Epithelial cell of proximal tubule (primary cell): ENCODE data around the gene HLA-DPA1. TPM values are rescaled to one million over a fixed set of nuclear protein-coding genes. Genes with fewer than 3 reads are reported as not detected.

Experiments used
- DNase-seq: peaks from one replicate; pipeline ENCODE4 v3.0.0-alpha.2; 2011; ENCODE audit warnings: low read depth
- H3K4me3 ChIP-seq: 2 replicates; pipeline ENCODE4 v1.5.1; 2011; ENCODE audit warnings: low read depth, mild to moderate bottlenecking, low read length
- total RNA-seq: library from RNA; depleted of rRNA; stranded (reverse); fragments of >200 nt; gene quantifications from 2 replicates; pipeline ENCODE4 v1.2.3, GENCODE V29; 2015
- TF ChIP-seq, protein P1 (sequence below): conservative IDR thresholded peaks from 2 replicates; pipeline ENCODE4 v1.5.1; 2012; ENCODE audit warnings: low read depth, mild to moderate bottlenecking, low read length

HLA-DPA1 gene
- total RNA-seq, 1 donor from 2014 or later, result 6.8 TPM

DNA sequence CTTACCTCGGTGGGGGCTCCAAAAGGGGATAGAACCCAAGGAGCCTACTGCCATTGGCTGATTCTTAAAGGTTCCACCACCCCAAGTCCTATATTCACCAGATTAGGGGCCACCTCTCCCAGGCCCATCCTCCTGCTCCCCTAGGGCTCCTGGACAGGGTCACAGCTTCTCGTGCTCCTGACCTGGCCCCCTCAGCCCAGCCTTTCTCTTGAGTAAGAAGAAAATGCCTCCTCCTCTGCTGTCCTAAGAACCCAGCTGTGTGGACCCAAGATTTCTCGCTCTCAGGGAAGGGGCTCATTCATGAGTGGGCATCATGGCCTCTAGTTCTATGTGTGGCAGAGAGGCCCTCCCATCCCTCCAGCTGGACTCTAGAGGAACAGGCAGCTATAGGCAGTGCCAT is 18.9 kb upstream of the HLA-DPA1 start:
- TF ChIP-seq, protein P1, sequence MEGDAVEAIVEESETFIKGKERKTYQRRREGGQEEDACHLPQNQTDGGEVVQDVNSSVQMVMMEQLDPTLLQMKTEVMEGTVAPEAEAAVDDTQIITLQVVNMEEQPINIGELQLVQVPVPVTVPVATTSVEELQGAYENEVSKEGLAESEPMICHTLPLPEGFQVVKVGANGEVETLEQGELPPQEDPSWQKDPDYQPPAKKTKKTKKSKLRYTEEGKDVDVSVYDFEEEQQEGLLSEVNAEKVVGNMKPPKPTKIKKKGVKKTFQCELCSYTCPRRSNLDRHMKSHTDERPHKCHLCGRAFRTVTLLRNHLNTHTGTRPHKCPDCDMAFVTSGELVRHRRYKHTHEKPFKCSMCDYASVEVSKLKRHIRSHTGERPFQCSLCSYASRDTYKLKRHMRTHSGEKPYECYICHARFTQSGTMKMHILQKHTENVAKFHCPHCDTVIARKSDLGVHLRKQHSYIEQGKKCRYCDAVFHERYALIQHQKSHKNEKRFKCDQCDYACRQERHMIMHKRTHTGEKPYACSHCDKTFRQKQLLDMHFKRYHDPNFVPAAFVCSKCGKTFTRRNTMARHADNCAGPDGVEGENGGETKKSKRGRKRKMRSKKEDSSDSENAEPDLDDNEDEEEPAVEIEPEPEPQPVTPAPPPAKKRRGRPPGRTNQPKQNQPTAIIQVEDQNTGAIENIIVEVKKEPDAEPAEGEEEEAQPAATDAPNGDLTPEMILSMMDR, result no peak
- no peak for DNase-seq
- no peak overlapping the region for H3K4me3 ChIP-seq

DNA sequence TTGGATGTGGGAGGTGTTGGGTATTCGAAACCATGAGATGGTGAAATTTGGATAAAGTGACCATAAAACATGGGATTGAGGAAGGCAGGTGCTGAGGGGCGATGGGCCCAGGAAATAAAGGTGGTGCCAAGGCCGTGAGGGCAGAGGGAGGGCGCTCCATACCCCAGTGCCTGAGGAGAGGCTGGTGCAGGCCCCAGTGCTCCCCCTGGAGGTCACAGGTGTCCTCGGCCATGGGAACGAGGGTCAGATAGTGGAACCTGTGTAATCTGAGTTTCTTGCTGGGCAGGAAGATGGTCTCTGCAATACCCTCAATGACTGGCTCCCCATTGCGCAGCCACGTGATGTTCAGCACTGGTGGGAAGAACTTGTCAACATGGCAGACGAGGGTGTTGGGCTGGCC is 18.5 kb upstream of the HLA-DPA1 start:
- DNase-seq, result no peak
- TF ChIP-seq, protein P1, result peak; percentile 59
- H3K4me3 ChIP-seq, result no peak overlapping the region

DNA sequence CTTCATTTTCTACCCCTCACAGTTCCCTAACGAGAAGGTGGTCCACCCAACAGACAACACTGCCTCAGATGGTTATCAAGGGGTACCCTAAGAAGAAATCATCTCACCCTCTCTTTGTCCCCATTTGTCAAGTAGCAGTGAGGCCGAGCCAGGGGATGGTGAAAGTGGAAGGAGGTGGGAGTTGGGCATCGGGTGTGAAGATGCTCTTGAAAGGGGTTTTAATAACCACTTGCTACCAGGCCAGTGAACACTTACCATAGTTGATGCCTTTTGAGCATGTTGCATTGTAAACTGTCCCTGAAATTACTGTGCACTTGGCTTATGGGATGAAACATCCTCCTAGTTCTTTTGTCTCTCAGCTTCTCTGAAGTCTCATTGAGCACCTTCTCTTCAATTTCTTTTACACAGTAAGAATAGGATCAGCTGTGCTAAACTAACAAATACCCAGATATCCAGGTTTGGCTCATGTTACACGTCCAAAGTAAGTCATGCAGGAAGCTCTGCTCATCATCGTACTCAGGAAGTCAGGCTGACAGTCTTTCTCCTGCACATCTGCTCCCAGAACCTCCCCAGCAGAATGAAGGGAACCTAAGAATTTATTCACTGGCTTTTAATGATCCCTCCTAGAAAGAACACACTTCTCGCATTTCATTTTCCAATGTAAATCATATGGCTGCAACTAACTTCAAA is 15.6 kb upstream of the HLA-DPA1 start:
- TF ChIP-seq, protein P1, result no peak
- H3K4me3 ChIP-seq, result no peak overlapping the region
- no peak for DNase-seq

DNA sequence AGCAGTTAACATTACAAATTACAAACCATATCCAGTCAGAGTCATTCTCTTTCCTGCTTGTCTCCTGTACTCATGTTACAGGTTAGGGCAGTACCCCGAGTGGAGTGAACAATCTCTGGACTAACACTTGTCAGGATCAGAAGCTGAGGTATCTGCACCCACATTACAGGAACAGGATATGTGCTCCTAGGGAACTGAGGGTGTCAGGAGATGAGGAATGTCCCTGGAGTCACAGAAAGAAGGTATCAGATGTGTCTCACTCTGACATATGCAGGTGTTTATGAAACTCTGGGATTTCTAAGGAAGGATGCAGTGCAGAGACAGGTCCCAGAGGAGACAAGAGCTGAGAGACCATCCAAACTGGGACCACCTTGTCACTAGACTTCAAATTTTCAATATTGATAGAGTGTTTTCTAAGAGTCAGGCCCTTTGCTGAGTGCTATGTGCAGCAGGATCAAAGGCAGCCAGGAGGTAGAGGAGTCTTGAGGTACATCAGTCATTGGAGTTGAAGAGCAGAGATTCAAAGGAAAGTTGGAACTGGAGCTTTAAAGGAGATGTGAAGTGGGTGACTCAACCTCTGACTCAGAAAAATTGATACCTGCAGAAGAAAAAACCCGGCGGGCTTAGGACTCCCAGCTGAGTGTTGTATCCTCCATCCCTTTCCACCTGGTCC is 14.9 kb upstream of the HLA-DPA1 start:
- no peak for DNase-seq
- TF ChIP-seq, protein P1, result no peak
- H3K4me3 ChIP-seq, result no peak overlapping the region

DNA sequence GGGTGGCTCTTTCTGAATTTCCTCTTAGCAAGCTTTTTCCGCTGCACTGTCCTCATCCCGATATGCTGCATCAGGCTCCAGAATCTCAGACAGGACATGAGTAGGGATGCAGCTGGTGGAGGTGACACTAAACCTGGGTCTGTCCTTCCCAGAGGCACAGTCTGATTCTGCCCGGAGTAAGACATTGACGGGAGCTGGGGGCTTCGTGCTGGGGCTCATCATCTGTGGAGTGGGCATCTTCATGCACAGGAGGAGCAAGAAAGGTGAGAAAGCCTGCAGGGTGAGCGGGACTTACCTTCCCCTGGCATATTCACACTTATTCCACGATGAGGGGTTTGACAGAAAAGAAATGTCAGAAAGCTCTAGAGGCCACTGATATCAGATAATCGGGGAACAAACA is 12.2 kb upstream of the HLA-DPA1 start:
- no peak for DNase-seq
- no peak overlapping the region for H3K4me3 ChIP-seq
- TF ChIP-seq, protein P1, result no peak

DNA sequence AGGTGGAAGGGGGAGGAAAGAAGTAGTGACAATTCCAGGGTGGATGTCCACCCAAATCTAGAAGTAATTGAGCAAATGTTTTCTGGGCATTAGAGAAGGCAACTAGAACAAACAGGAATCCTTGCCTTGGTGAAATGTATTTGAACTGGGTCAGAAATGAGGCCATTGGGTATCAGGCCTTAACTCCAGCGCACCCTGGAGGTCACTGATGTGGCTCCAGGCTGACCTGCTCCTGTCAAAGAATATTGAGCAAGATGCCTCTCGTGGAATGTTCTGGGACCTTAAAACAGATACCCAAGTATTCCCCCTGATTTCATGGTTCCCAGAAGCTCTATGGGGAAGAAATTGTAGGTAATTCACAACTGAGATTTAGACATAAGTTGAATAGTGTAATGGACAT is 9.3 kb upstream of the HLA-DPA1 start:
- TF ChIP-seq, protein P1, result peak; percentile 68
- no peak overlapping the region for H3K4me3 ChIP-seq
- no peak for DNase-seq
